NCI-H1694 treated with DMSO at 0.1 percent for 48 hours (cell line): Measurements from ENCODE around the gene PADI3.

ENCODE experiments used
- DNase-seq: peaks from one replicate; lab custom pipeline; 2025; lab: John Stamatoyannopoulos, UW

Gene PADI3

DNA sequence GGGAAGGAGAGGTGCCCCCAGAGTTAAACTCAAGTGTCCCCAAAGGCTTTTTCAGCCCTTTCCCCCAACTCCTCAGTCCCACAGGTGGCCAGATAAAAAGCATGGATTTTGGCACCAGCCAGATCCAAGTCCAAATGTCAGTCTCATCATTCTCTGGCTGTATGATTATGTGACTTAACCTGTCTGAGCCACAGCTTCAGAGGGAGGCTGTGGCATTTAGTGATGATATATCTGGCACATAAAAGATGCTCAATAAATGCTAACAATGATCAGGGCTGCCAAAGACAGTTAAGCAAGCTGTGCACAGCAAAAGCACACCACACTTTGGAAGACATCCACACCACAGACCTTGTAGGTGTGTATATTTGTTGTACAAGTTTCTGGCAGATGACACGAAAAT lies 5.6 kb upstream of the PADI3 start:
- DNase-seq, result no peak

DNA sequence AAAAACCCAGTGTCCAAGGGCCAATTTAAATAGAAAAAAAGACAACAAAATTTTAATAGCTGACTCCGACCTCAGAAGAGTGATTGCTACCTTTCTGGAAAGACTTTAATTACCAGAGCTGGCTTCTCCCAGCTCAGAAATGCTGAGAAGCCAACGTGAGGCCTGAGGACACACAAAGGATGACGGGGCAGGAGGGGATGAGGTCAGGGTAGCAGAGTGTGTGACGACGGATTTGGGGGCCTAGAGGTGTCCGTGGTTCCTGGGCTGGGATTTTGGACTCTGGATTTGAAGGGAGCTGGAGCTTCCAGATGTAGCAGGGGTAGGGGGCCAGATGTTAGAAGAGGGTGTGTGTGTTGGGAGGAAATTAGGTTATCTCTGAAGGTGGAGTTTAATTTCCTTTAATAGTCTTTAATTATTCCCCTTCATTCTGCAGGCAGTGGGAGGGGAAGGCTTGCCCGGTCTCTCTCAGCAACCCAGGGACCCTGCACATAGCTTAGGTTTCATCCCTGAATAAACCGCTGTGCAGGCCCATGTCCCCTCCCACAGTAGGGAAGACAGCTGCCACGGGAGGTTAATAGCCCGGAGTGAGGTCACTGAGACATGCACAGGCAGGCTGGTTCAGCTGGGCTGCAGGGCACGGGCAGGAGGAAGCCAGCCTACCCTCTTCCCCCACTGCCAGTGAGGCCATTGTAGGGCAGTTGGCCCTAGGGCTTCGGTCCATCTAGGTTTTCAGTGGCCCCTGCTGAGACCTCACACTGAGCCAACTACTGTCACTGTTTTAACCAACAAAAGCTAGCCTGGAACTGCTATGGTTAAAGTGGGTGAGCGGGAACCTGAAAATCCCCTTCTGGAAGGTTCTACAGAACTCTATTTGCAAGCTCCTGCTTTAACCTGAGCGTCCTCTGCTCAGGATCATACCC lies 3.8 kb upstream of the PADI3 start:
- peak; percentile 66 for DNase-seq

DNA sequence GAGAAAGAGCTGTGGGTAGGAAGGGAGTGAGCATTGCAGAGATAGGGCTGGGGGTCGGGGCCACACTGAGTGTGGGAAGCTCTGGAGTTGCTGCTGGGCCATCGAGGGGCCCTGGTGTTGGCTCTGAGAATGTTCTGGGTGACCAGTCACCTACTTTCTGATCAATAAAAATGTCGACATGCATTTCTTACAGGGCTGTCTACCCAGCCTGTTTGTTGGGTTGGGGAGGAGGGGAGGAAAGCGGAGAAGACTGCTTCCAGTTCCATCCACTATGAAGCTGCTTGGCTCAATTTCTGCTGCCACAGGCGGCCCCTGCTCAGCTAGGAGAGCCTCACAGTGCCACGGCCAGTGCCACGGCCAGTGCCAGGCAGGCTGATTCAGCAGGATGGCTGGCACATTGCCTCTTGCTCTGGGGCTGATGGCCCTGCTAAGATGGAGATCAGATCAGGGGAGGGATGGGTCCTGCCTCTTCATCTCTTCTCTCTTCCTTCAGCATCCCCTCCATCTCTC lies 3.0 kb upstream of the PADI3 start:
- no peak for DNase-seq

DNA sequence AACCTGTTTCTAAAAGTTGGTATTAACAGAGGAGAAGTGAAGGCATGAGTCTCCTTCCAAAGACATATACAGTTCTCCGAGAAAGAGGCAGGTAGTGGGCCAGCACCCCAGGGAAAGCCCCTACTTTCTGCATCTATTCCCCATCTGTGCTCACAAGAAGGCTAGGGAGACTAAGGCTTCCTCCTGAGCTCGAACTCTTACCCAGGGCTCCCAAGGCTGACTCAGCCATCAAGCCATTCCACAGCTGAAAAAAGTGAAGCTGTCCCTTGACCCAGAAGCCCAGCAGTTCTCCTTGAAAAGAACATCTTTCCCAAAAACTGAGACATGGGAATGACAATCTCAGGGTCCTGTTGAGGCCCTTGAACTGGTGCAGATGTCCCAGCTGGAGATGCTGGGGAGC lies 1.9 kb upstream of the PADI3 start:
- no peak for DNase-seq

DNA sequence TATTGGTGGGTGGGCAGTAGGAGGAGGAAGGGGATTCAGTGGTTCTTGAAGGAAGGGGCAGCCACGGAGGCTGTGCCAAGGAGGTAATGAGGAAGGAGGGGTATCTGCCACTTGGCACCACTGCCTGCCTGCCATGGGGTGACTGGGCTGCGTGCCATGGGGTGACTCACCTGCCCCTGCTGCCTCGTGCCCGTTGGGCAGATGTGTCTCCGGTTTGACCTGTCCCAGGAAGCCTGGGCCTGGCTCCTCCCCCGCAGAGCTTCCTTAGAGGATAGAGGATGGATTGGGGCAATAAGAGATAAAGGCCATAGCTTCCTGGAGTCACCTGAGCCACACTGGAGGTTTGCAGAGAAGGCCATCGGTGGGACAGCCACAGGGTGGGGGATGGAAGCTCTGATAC lies 1.7 kb downstream of the PADI3 start:
- no peak for DNase-seq

DNA sequence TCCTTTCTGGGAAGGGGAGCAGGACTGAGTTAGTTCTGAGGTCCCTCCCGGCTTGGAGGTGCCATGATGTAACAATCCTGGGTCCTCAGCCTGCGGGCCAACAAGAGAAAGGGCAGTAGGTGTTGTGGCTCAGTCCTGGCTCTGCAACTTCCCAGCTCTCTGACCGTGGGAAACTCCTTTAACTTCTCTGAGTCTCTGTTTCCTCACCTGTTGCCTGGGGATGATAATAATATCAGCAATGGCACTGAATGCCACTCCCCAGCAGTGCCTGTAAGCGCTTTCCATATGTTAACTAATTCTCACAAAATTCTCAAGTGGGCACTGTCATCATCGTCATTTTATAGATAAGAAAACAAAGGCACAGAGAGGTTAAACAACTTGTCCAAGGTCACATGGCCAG lies 2.3 kb downstream of the PADI3 start:
- no peak for DNase-seq

DNA sequence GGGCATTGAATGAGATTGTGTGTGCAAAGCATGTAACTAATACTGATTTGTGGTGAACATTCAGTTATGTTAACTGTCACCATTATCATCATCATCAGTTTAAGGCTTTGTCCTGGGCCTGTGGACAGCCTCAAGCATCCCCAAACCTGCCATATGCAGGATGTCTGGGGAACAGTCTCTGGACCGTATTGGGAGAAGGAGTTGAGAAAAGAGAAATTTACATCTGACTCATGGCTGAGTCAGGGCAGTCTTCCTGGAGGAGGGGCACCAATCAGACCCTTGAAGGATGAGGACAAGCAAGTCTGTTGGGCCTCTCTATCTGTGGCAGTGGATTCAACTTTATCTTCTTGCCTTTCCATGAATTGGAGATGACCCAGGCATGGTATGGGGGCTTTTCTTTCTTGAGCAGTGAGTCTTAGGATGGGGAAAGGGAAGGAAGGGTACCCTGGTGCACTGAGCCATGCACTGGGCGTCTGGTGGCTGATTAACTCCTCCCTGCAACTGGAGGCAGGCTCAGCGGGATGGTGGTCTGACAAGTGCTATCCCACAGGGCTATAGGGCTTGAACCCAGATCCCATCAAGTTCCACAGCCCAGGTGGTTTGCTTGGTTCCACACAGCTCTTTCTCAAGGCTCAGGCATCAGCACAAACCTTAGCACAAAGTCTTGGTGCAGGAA lies 2.9 kb downstream of the PADI3 start:
- DNase-seq, result no peak

DNA sequence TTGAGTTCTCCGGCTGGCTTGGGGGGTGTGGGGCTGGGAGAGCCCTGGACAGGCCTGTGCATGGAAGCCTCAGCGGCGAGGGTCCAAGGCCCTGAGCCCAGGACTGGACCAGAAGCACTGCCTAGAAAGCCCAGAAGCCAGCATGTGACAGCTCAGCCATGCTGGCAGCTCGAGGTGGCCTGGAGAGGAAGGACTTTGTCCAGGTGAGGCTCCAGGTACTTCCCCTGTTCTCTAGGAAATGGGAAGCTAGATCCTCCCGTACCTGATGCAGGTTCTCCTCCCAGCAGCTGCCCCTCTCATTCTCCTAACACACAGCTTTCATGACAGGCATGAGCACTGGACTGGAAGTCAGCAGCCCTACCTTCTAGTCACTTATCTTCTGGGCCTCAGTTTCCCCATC lies 6.4 kb downstream of the PADI3 start:
- no peak for DNase-seq

DNA sequence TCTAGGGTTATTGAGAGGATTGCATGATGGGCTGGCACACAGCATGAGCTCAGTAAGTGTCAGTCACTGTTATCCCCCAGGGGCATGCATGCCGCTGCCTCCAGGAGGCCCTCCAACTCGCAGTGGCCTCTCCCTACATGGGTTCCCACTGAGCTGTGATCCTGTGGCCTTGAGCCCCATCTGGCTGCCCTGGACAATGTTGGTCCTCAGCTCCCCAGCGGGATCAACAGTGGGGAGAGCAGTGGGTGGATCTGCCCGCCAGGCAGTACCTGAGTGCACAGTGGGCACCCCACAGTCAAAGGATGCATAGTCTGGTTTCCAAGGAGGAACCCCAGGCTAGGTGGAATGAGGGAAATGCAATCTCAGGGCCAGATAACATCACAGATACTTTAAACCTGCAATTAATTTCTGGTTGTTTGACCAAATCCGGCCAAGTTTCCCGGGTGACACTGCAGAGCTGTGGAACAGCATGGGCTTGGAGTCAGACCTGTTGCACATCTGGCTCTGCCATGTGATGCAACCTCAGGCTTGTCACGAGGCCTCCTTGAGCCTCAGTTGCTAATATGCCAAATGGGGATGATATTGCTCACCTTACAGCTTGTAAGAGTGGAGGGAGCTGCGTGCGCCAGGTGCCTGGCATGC lies 9.3 kb downstream of the PADI3 start:
- DNase-seq, result no peak

DNA sequence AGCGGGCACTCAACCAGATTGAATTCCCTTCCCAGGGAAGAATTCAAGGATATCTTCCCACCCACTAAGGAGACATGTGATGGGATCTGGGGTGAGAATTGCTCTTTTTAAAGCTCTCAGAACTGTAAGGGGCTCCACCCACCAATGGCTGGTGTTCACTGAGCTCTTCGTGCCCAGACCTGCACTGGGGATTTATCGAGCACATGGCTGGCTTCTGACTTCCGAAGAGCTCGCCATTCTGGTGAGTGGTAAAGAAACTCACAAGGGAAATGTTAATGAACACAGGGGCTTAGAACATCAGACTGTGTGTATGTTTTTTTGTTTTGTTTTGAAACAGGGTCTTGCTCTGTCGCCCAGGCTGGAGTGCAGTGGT lies 9.8 kb downstream of the PADI3 start:
- no peak for DNase-seq

DNA sequence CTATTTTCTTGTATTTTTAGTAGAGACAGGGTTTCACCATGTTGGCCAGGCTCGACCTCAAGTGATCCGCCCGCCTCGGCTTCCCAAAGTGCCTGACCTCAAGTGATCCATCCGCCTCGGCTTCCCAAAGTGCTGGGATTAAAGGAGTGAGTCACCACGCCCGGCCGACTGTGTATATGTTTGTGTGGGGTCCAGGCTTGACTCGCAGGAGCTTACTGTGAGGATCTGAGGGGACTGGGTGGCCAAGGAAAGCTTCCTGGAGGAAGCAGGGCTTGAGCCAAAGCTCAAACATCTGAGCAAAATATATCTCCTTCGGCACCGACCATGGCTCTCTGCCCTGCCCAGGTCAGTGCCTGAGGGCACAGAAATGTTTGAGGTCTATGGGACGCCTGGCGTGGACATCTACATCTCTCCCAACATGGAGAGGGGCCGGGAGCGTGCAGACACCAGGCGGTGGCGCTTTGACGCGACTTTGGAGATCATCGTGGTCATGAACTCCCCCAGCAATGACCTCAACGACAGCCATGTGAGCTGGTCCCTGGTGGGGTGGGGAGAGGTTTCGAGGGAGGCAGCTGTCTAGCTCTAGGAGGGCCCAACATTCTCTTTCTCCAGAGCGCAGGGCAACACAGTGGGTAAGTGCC lies 10.5 kb downstream of the PADI3 start:
- no peak for DNase-seq

DNA sequence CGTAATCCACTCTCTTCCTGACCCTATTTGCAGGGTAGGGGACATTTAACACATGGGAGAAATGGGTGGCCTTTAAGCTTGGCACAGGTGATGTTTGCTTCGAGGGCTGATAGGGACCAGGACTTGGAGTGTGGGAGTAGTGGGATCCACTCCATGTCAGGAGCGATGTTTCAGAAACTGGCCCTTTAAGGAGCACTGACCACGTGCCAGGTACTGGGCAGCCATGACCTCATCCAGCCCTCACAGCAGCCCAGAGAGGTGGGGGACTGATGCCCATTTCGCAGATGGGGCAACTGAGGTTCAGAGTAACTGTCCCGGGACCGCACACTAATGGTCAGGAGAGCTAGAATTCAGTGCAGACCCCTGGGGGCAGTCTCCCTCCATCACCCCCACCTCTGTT lies 11.4 kb downstream of the PADI3 start:
- DNase-seq, result no peak

DNA sequence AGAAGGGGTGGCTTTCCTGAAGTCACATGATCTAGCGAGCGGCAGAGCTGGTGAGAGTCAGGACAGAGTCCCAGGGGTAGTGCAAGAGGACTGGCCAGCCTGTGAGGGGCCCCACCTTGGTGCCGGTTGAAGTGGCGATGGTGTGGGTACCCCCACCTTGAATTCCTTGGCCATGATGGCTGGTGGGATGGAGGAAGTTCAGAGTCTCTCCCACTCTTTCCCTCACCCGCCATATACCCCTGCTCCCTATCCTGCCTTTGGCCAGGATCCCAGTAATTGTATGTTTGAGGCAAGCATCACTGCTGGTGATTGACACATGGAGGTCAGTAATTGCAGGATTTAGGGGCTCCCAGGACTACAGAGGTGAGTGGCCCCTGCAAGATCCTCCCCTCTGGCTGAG lies 11.8 kb downstream of the PADI3 start:
- DNase-seq, result no peak

DNA sequence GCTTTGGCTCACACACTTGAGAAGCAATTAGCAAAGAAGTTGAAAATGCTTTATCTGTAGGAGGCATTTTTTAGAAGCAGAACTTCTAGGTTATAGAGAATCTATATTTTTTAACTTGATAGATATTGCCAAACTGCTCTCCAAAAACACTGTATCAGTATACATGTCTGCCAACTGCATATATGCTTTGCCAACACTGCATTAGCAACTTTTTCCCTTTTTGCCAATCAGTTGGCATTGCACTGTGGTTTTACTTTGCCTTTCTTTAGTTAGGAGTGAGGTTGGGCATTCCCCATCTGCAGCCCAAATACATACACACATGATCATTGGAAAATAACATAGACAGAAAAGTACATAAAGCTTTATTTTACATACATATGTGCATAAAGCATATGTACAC lies 15.0 kb downstream of the PADI3 start:
- DNase-seq, result no peak

DNA sequence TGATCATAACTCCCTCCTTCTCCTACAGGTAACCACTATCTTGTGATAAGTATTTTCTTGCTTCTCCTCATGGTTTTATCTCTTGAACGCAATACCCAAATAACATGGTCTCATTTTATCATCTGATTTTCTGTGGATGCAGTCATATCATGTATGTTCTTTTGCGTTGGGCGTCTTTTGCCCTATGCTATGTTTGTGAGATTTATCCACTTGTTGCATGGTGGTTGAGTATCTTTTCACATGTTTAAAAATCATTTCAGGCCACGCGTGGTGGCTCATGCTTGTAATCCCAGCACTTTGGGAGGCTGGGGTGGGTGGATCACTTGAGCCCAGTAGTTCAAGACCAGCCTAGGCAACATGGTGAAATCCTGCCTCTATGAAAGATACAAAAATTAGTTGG lies 15.6 kb downstream of the PADI3 start:
- no peak for DNase-seq

DNA sequence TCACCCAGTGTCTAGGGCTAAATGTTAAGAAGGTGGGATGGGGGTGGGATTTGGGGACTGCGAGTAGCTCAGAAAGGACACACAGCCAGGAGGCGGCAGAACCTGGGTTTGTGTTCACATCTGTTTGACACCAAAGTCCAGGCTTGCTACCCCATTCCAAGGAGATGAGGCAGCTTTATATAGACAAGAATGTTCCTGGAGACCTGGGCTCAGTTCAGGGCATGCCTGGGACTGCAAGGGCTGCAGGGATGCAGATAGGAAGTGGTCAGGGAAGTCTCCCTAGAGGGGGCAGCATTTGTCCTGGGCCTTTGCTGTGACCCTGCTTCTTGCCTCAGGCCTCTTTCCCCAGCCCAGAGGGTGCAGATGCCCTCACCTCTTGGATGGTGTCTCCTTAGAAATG lies 16.3 kb downstream of the PADI3 start:
- no peak for DNase-seq

DNA sequence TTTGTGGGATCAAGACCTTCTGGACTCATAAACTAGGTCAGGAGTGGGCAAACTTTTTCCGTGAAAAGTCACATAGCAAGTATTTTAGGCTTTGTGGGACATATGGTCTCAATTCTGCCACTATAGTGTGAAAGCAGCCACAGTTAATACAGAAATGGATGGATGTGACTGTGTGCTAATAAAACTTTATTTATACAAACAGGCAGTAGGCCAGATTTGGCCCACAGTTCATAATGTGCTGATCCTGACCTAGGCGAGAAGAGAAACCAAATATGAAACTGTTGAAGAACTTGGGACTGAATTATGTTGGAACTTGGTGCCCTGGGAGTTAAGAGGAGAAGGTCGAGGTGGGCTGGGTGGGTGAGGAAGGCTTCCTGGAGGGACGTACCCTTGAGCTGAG lies 17.1 kb downstream of the PADI3 start:
- no peak for DNase-seq

DNA sequence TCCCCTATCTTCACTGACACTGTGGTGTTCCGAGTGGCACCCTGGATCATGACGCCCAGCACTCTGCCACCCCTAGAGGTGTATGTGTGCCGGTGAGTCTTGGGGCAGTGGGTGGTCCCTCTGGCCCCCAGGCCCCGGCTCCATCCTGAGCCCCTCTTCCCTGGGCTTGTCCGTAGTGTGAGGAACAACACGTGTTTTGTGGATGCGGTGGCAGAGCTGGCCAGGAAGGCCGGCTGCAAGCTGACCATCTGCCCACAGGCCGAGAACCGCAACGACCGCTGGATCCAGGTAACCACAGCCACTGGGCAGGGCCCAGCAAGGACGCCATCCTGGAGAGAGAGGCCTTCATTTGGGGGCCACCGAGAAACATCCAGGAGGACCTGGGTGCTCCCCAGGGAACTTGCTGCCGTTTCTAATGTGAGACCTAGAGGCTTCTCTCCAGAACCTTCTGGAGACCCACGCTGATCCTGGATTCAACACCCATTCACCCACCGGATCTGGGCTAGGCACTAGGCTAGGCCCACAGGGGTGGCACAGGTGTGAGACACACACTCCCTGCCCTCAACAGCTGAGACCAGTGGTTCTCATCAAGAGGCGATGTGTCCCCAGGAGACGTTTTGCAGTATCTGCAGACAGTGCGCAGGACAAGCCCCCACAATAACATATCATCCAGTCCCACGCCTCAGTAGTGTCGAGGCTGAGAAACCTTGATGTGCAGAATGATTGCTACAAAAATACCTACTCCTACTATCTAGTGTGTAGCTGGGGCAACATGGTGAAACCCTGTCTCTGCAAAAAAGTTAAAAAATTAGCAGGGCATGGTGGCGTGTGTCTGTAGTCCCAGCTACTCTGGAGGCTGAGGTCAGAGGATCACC lies 22.2 kb downstream of the PADI3 start:
- no peak for DNase-seq

DNA sequence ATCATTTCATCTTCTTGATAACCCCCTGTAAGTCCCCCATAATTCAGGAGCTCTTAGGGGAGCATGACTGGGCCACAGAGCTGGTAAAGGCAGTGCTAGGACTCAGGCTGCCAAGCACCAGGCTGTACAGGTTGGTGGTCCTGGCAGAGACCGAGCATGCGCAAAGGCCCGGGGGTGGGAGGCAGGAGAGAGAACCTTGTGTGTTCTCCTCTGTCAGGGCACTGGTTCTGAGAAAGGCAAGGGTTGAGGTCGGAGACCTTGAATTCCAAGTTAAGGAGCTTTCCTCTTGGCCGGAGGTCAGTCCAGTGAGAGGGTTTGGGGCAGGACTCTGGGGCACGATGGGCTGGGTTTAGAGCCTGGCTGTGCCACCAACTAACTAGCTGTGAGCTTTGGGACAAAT lies 23.2 kb downstream of the PADI3 start:
- no peak for DNase-seq

DNA sequence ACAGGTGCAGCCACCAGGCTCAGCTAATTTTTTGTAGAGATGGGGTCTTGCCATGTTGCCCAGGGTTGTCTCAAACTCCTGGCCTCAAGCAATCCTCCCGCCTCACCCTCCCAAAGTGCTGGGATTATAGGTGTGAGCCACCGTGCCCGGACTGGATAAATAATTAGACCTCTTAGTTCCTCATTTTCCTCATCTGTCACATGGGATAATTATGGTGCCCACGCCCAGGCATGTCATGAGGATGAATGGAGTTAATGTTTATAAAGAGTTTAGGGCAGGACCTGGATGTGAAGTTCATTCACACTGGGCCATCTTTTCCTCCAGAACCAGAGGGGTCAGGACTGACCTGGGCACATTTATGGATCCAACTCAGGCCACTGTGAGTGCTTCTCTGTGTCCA lies 23.7 kb downstream of the PADI3 start:
- DNase-seq, result no peak

DNA sequence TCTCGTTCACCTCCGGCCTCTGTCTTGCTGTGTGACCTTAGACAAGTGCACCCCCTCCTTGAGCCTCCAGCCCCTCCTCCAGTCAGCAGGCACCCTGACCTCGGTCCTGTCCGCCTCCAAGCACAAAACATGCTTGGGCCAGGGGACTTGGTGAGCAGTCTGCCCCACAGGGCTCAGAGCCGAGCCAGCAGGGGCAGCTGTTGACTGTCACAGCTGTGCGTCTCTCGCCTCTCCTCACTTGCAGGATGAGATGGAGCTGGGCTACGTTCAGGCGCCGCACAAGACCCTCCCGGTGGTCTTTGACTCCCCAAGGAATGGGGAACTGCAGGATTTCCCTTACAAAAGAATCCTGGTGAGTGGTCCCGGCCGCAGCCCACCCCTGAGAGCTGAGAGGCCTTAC lies 24.2 kb downstream of the PADI3 start:
- DNase-seq, result no peak
